AG09309 (cell line): ENCODE measurements around the gene CBR3.

Source experiments
- DNase-seq: peaks from one replicate; pipeline ENCODE4 v3.0.0-alpha.2; 2010; ENCODE audit warnings: low read depth
- H3K4me3 ChIP-seq: 2 replicates; pipeline ENCODE4 v1.5.1; 2011; ENCODE audit warnings: mild to moderate bottlenecking, low read depth, low read length, moderate library complexity; ENCODE audit not compliant: control insufficient read depth
- TF ChIP-seq, protein P1 (sequence below): IDR thresholded peaks from 2 replicates; pipeline ENCODE4 v1.5.1; 2011; ENCODE audit warnings: mild to moderate bottlenecking, low read depth, low read length, inconsistent platforms; ENCODE audit not compliant: insufficient read depth, control insufficient read depth; ENCODE audit errors: missing control alignments

CBR3 gene

DNA sequence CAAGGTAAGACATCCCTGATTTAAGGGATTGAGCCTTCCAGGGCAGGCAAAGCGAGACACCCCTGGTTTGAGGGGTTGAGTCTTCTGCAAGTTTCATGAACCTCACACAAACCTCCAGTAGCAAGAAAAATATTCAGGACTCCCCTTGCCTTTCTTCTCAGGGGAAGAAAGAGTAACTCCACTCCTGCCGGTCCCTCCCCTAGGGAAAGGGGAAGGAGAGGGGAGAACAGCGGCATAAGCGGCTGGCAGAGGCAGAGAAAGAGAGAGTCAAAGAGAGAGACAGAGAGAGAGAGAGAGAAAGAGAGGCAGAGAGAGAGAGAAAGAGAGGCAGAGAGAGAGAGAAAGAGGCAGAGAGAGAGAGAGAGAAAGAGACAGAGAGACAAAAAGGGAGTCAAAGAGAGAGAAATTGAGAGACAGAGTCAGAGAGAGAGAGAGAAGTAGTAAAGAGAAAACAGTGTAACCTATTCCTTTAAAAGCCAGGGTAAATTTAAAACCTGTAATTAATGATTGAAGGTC is 29.5 kb upstream of the CBR3 start:
- TF ChIP-seq, protein P1, sequence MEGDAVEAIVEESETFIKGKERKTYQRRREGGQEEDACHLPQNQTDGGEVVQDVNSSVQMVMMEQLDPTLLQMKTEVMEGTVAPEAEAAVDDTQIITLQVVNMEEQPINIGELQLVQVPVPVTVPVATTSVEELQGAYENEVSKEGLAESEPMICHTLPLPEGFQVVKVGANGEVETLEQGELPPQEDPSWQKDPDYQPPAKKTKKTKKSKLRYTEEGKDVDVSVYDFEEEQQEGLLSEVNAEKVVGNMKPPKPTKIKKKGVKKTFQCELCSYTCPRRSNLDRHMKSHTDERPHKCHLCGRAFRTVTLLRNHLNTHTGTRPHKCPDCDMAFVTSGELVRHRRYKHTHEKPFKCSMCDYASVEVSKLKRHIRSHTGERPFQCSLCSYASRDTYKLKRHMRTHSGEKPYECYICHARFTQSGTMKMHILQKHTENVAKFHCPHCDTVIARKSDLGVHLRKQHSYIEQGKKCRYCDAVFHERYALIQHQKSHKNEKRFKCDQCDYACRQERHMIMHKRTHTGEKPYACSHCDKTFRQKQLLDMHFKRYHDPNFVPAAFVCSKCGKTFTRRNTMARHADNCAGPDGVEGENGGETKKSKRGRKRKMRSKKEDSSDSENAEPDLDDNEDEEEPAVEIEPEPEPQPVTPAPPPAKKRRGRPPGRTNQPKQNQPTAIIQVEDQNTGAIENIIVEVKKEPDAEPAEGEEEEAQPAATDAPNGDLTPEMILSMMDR = no peak
- H3K4me3 ChIP-seq = no peak overlapping the region
- DNase-seq = no peak

DNA sequence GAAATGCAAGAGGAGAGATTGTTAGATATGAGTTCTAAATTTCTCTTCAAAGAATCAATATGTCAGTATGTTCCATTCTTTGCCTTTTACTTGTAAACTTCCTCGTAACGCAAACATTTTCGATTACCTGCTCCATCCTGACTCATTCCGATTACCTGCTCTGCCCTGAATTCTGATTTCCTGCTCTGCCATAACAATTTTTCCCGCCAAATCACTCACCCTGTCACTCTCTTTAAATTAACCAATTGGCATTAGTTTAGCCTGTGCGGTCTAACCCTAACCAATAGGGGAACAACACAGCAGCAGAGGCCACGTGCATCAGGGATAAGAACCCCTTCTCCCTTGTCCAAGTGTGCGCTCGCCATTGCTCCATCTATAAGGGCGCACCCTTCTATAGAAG is 25.0 kb upstream of the CBR3 start:
- TF ChIP-seq, protein P1 = no peak

DNA sequence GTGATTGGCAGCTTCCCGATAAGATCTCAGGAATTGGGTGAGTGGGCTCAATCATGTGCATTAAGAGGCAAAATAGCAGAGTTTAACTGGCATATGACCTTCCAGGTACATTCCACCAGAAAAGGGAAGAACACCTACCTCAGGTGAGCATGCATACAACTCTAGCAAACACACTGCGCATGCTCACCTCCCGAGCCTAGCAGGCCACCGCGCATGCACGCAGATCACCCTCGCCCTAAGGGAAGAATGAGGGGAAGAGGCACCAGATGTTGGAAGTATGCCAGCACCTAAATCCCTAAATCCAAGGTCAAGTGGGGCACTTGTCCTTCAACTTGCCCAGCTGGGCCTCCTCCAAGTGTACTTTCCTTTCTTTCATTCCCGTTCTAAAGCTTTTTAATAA is 23.6 kb upstream of the CBR3 start:
- no peak overlapping the region for H3K4me3 ChIP-seq
- TF ChIP-seq, protein P1 = no peak
- DNase-seq = no peak

More for the DNA sequence above, 25.0 kb upstream of the CBR3 start:
- no peak overlapping the region for H3K4me3 ChIP-seq
- no peak for DNase-seq

- no peak for DNase-seq
- H3K4me3 ChIP-seq = no peak overlapping the region
- TF ChIP-seq, protein P1 = no peak
Observed at GRCh38 chr21:36113647-36114428, 21.0 kb upstream of the CBR3 start.

DNA sequence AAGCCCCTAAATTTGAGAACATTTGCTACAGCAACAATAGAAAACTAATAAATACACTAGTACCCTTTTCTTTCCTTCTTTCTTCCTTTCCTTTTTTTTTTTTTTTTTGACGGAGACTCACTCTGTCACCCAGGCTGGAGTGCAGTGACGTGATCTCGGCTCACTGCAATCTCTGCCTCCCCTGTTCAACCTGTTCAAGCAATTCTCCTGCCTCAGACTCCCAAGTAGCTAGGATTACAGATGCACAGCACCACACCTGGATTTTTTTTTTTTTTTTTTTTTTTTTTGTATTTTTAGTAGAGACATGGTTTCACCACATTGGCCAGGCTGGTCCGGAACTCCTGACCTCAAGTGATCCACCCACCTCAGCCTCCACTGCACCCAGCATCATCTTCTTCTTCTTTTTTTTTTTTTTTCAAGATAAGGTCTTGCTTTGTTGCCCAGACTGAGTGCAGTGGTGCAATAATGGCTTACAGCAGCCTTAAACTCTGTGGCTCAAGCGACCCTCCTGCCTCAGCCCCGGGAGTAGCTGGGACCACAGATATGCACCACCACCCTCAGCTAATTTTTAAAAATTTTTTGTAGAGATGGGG is 19.6 kb upstream of the CBR3 start:
- TF ChIP-seq, protein P1 = no peak
- no peak for DNase-seq
- H3K4me3 ChIP-seq = no peak overlapping the region

DNA sequence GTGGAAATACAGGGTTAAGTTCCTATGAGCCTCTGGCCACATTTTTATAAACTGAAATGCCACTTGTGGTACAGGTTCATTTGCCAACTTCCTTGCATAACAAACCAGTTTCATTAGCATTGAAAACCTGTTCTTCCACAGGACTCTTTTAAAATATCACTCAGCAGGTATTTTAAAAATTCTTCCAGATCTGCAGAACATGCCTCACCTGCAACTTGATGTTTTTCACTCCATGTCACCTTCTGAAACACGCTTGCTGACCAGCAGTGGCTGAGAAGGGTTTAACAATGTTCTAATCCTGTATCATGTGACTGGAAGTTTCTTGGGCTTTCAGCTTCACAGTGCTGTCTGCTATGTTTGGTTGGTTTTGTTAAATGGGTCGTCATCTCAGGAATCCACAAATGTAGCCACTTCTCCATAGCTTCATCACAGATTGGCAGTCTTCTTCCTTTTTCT is 17.6 kb upstream of the CBR3 start:
- DNase-seq = no peak
- no peak overlapping the region for H3K4me3 ChIP-seq
- TF ChIP-seq, protein P1 = no peak
